CD14-positive monocyte (primary cell): ENCODE measurements around the gene EIF4E1B. TPM values are rescaled to one million over a fixed set of nuclear protein-coding genes. Genes with fewer than 3 reads are reported as not detected.
"Not testable (repeated sequence)": the region's sequence is repeated elsewhere in the genome, so short reads cannot be mapped to it uniquely, and the experiment has no call there.

Experiments used
- DNase-seq, 3 donors: peaks; one replicate each; pipeline ENCODE4 v3.0.0-alpha.2; 2011 to 2022
- H2AFZ ChIP-seq: 2 replicates; pipeline ENCODE4 v1.6.0; 2012; ENCODE audit warnings: mild to moderate bottlenecking, low read depth, low read length, inconsistent platforms; ENCODE audit not compliant: insufficient read depth, poor library complexity, severe bottlenecking
- H3K27ac ChIP-seq, 2 donors: 1 replicate in 1 of 2; 2 replicates in 1 of 2; pipeline ENCODE4 v1.5.1; 2012 to 2013; ENCODE audit warnings: low read length in 2 of 2, control low read depth in 1 of 2, inconsistent platforms in 1 of 2, low read depth in 1 of 2, mild to moderate bottlenecking in 1 of 2
- H3K27me3 ChIP-seq, 2 donors: one replicate each; pipeline versions ENCODE4 v1.6.0 to v1.6.1; 2011 to 2013; ENCODE audit warnings: low read length in 2 of 2; ENCODE audit not compliant: control insufficient read depth in 2 of 2, insufficient read depth in 2 of 2
- H3K36me3 ChIP-seq, 2 donors: replicated peaks in 1 of 2; 1 replicate in 1 of 2; 2 replicates in 1 of 2; pipeline versions ENCODE4 v1.5.1 to v1.6.1; 2012 to 2013; ENCODE audit warnings: low read length in 2 of 2, control low read depth in 1 of 2, inconsistent platforms in 1 of 2, mild to moderate bottlenecking in 1 of 2; ENCODE audit not compliant: insufficient read depth in 2 of 2, control insufficient read depth in 1 of 2
- H3K4me1 ChIP-seq, 2 donors: 1 replicate in 1 of 2; 2 replicates in 1 of 2; pipeline versions ENCODE4 v1.5.1 to v1.6.1; 2012 to 2013; ENCODE audit warnings: low read length in 2 of 2, control low read depth in 1 of 2, inconsistent platforms in 1 of 2, mild to moderate bottlenecking in 1 of 2, moderate library complexity in 1 of 2; ENCODE audit not compliant: insufficient read depth in 2 of 2, control insufficient read depth in 1 of 2
- H3K4me2 ChIP-seq: replicated peaks from 2 replicates; pipeline ENCODE3; 2012; ENCODE audit warnings: low read length, moderate library complexity, mild to moderate bottlenecking; ENCODE audit not compliant: poor library complexity, severe bottlenecking; ENCODE audit errors: extremely low read depth
- H3K4me3 ChIP-seq, 3 experiments: fragments of 200-600 bp in 1 of 3; sonication (generic) in 1 of 3; replicated peaks in 1 of 3; 1 replicate in 2 of 3; 2 replicates in 1 of 3; pipeline ENCODE4 v1.5.1; 2011 to 2013; ENCODE audit warnings: low read length in 3 of 3, mild to moderate bottlenecking in 3 of 3, control low read depth in 2 of 3, low read depth in 2 of 3, inconsistent platforms in 1 of 3, moderate library complexity in 1 of 3
- H3K79me2 ChIP-seq: 2 replicates; pipeline ENCODE4 v1.6.0; 2012; ENCODE audit warnings: mild to moderate bottlenecking, control low read depth, inconsistent platforms, low read length, moderate library complexity; ENCODE audit not compliant: insufficient read depth
- H3K9ac ChIP-seq: 2 replicates; pipeline ENCODE4 v1.6.0; 2017; ENCODE audit warnings: low read length, mild to moderate bottlenecking; ENCODE audit not compliant: insufficient read depth, poor library complexity, severe bottlenecking
- H3K9me3 ChIP-seq, 2 donors: replicated peaks in 1 of 2; 1 replicate in 1 of 2; 2 replicates in 1 of 2; pipeline versions ENCODE4 v1.5.1 to v1.6.1; 2012 to 2013; ENCODE audit warnings: low read length in 2 of 2, control low read depth in 1 of 2; ENCODE audit not compliant: control insufficient read depth in 1 of 2, insufficient read depth in 1 of 2
- H4K20me1 ChIP-seq: 2 replicates; pipeline ENCODE4 v1.6.0; 2012; ENCODE audit warnings: mild to moderate bottlenecking, low read length, control low read depth, moderate library complexity; ENCODE audit not compliant: insufficient read depth
- H3K27ac Mint-ChIP-seq, 7 donors: one replicate each; pipeline ENCODE4 v1.8.0; 2020; ENCODE audit warnings: mild to moderate bottlenecking in 7 of 7, mixed read lengths in 7 of 7, moderate library complexity in 6 of 7, inconsistent platforms in 2 of 7
- H3K27me3 Mint-ChIP-seq, 3 donors: one replicate each; pipeline ENCODE4 v1.8.0; 2021 to 2022; ENCODE audit warnings: low read depth in 3 of 3, mild to moderate bottlenecking in 3 of 3, mixed read lengths in 3 of 3, moderate library complexity in 3 of 3, inconsistent platforms in 1 of 3
- H3K36me3 Mint-ChIP-seq, 2 donors: one replicate each; pipeline ENCODE4 v1.8.0; 2020; ENCODE audit warnings: mixed read lengths in 2 of 2, inconsistent platforms in 1 of 2, mild to moderate bottlenecking in 1 of 2
- H3K4me1 Mint-ChIP-seq: one replicate; pipeline ENCODE4 v1.8.0; 2020; ENCODE audit warnings: mild to moderate bottlenecking, mixed read lengths
- H3K4me3 Mint-ChIP-seq, 2 donors: one replicate each; pipeline ENCODE4 v1.8.0; 2020; ENCODE audit warnings: mild to moderate bottlenecking in 2 of 2, mixed read lengths in 2 of 2, moderate library complexity in 1 of 2
- H3K9me3 Mint-ChIP-seq, 7 donors: one replicate each; pipeline ENCODE4 v1.8.0; 2020 to 2022; ENCODE audit warnings: mixed read lengths in 7 of 7, mild to moderate bottlenecking in 6 of 7, moderate library complexity in 6 of 7, inconsistent platforms in 2 of 7
- CTCF ChIP-seq: fragments of 200-600 bp; IDR thresholded peaks from one replicate; pipeline ENCODE4 v1.8.0; 2022; ENCODE audit warnings: antibody characterized with exemption, mild to moderate bottlenecking
- WGBS: methylation state at CpG from one replicate; pipeline ENCODE4 v1.1.5; 2013; ENCODE audit warnings: missing lambda C conversion rate; ENCODE audit not compliant: insufficient coverage; 5-methylcytosine and 5-hydroxymethylcytosine counted together
- intact Hi-C, 2 donors: fragments of 100-400 bp; cut with micrococcal nuclease; formaldehyde crosslinking; loops; one replicate each; pipeline versions ENCODE4 v1.15.0 to v1.15.1; 2023
- polyA plus RNA-seq, 3 donors: library from polyadenylated mRNA; depleted of rRNA in 1 of 3; unstranded in 2 of 3; stranded (reverse) in 1 of 3; fragments of 300-500 nt in 2 of 3; fragments of >200 nt in 1 of 3; fragmentation: Illumina TruSeq in 2 of 3; gene quantifications; 1 replicate in 2 of 3; 2 replicates in 1 of 3; pipeline ENCODE4 v1.2.3, GENCODE V29; 2012 to 2021

EIF4E1B gene
- polyA plus RNA-seq, 3 donors = not detected

- Histone ChIP-seq H2AFZ (no peak overlapping the region), H4K20me1 (no peaks in the 10 kb centered on the region), H3K4me3 (no peak overlapping the region), H3K9me3 (peaks cover 0 to under 1% of the 10 kb centered on the region in 2 donors), H3K9ac (no peak overlapping the region), H3K27me3 (peaks cover 0 to 32% of the 10 kb centered on the region in 2 donors), H3K79me2 (no peaks in the 10 kb centered on the region), H3K27ac (no peak overlapping the region), H3K36me3 (no peaks in the 10 kb centered on the region), H3K4me2 (peak overlapping the region; percentile 57), H3K4me1 (peaks cover 2 to 12% of the 10 kb centered on the region in 2 donors)
- Mint-ChIP-seq H3K27me3 (peaks cover 32 to 52% (median 37%) of the 10 kb centered on the region in 3 donors), H3K36me3 (no peaks in the 10 kb centered on the region), H3K9me3 (peaks cover 0 to 4% (median 2%) of the 10 kb centered on the region in 7 donors), H3K4me3 (peak overlapping the region in 1 of 2 donors; percentile 69), H3K27ac (no peak overlapping the region), H3K4me1 (peaks cover 7% of the 10 kb centered on the region)
- DNase-seq = no peak
- 52% methylated on average over 40 of the region's 47 CpGs for WGBS
- intact Hi-C loops = no loop called here
- TF ChIP-seq CTCF = peak; percentile 4
Measured at GRCh38 chr5:176597417-176598389, 32.8 kb upstream of the EIF4E1B start.

- H3K4me3 ChIP-seq, H4K20me1 ChIP-seq, H3K4me2 ChIP-seq, H3K27ac Mint-ChIP-seq, H3K9ac ChIP-seq, H3K9me3 Mint-ChIP-seq, H2AFZ ChIP-seq, H3K79me2 ChIP-seq, DNase-seq, intact Hi-C loops, H3K27ac ChIP-seq, H3K36me3 Mint-ChIP-seq, H3K36me3 ChIP-seq, H3K4me1 Mint-ChIP-seq, H3K9me3 ChIP-seq: not testable (repeated sequence)
- peaks cover 2 to 12% of the 10 kb centered on the region in 2 donors for H3K4me1 ChIP-seq
- peaks cover 34 to 54% (median 40%) of the 10 kb centered on the region in 3 donors for H3K27me3 Mint-ChIP-seq
- H3K27me3 ChIP-seq = peaks cover 0 to 38% of the 10 kb centered on the region in 2 donors
- H3K4me3 Mint-ChIP-seq = peak overlapping the region in 1 of 2 donors; percentile 0
- WGBS = 94% methylated on average over 15 of the region's 19 CpGs
Measured at GRCh38 chr5:176599749-176600430, 30.6 kb upstream of the EIF4E1B start.
